SK-N-SH (cell line): ENCODE results near the gene ENOX1.

Source experiments
- CTCF ChIP-seq: fragments of 200-600 bp; sonication (generic); IDR thresholded peaks from 2 replicates; pipeline ENCODE4 v1.6.1; 2017; ENCODE audit warnings: antibody characterized with exemption, mild to moderate bottlenecking, moderate library complexity
- EP300 ChIP-seq, 2 experiments: IDR thresholded peaks; 2 replicates each; pipeline versions ENCODE4 v1.4.0 to v1.6.1; 2012; ENCODE audit warnings: borderline replicate concordance in 1 of 2, low read depth in 1 of 2, low read length in 1 of 2
- EZH2phosphoT487 ChIP-seq: fragments of 200-600 bp; sonication (generic); IDR thresholded peaks from 2 replicates; pipeline ENCODE4 v1.6.1; 2017; ENCODE audit warnings: low read depth, mixed run types, mild to moderate bottlenecking, antibody characterized with exemption, moderate library complexity, borderline replicate concordance
- GABPA ChIP-seq: IDR thresholded peaks from 2 replicates; pipeline ENCODE4 v1.4.0; 2012; ENCODE audit warnings: low read depth, mild to moderate bottlenecking
- MAX ChIP-seq: IDR thresholded peaks from 2 replicates; pipeline ENCODE4 v1.4.0; 2012; ENCODE audit warnings: low read depth
- POLR2AphosphoS5 ChIP-seq: IDR thresholded peaks from 2 replicates; pipeline ENCODE4 v1.6.1; 2012; ENCODE audit warnings: low read depth, low read length
- RXRA ChIP-seq: IDR thresholded peaks from 2 replicates; pipeline ENCODE4 v1.4.0; 2012; ENCODE audit warnings: low read depth, mild to moderate bottlenecking, borderline replicate concordance
- TAF1 ChIP-seq: IDR thresholded peaks from 2 replicates; pipeline ENCODE4 v1.6.1; 2012; ENCODE audit warnings: low read depth, mild to moderate bottlenecking, low read length, moderate library complexity, borderline replicate concordance
- TF ChIP-seq, protein P1 (sequence below): fragments of 150-350 bp; IDR thresholded peaks from 2 replicates; pipeline ENCODE4 v1.6.1; 2017; ENCODE audit warnings: antibody characterized with exemption, low read length, low read depth, borderline replicate concordance

DNA sequence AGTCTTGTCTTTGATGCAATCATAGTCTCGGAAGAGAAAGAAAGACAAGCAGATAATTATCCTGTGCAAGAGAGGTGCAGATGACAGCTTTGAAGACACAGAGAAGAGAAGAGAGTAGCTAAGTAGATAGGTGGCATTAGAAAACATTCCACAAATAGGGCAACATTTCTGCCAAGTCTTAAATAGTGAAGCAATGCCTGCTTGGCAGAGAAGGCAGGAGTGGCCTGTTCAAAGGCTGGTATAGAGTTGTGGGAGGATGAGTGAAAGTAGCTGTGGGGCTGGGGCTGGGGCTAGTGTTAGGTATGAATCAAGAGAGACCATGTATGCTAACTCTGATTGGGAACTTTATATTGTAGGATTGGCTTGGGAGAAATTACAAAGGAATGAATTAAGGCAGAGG is 457.9 kb downstream of the ENOX1 start:
- TF ChIP-seq MAX, result no peak
- no peak for TF ChIP-seq CTCF
- TF ChIP-seq TAF1, result no peak
- no peak for TF ChIP-seq EP300 (IDR thresholded peaks at IDR 0.05; ENCODE audit: borderline replicate concordance in 1 of 2, low read depth in 1 of 2, low read length in 1 of 2)
- no peak for TF ChIP-seq POLR2AphosphoS5
- no peak for TF ChIP-seq EZH2phosphoT487
- TF ChIP-seq RXRA, result no peak
- TF ChIP-seq, protein P1, sequence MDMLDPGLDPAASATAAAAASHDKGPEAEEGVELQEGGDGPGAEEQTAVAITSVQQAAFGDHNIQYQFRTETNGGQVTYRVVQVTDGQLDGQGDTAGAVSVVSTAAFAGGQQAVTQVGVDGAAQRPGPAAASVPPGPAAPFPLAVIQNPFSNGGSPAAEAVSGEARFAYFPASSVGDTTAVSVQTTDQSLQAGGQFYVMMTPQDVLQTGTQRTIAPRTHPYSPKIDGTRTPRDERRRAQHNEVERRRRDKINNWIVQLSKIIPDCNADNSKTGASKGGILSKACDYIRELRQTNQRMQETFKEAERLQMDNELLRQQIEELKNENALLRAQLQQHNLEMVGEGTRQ, result no peak
- TF ChIP-seq GABPA, result no peak
